Nasal cavity respiratory epithelium epithelial cell of viscerocranial mucosa (primary cell): Measurements from ENCODE around the gene PRSS27. TPM values are rescaled to one million over a fixed set of nuclear protein-coding genes. Genes with fewer than 3 reads are reported as not detected.

Experiments used
- total RNA-seq: library from RNA; depleted of rRNA; stranded (reverse); fragments of >200 nt; gene quantifications from 2 replicates; pipeline ENCODE4 v1.2.3, GENCODE V29; 2014

Gene PRSS27
- total RNA-seq, result 1.0 and 1.9 TPM in 2 replicates

GRCh38 chr16:2720064-2720457 is at the start of gene PRSS27:
Gene PRSS27, minus strand, starts transcription at chr16:2720224. Its CDS starts 64 bp downstream, at chr16:2720160.

DNA sequence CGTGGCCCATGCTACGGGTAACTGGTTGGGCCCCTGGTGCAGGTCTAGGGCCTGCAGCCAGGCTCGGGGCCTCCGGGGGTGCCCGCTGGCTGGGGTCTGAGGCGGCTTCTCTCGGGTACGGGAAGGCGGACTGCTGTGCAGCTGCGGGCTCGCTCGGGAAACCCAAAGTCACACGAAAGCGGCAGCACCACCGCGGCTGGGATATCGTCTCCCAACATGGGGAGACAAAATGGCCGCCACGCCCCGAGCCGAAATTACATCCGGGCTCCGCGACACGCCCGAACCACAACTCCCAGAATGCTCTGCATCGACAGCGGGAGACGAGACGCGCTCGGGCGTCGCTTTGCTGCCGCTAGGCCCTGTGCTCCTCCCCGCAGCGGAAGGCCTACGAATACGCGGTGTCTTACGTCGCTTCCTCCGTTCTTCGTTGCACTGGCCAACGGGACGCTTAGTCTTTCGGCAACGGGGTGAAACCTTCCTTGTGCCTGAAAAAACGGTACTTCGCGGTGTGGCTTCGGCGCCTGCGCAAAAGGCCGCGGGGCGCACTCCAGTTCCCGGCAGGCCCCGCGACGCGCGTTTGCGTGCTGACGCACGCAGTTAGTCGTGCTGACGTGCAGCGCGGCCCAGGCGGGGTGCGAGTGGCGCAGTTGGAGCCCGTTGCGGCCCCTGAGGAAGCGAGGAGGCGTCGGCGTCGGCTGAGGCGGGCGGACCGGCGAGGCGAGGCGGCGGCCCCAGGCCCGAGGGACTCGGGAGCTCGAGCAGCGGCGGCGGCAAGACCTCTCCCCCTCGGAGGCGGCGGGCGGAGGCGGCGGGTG is 32.2 kb upstream of the PRSS27 start, which contains the start of gene SRRM2:
SRRM2 (plus strand) TSS at position 604 of the 815 bp plus-strand sequence. CDS start 3,727 bp downstream, outside the sequence.

DNA sequence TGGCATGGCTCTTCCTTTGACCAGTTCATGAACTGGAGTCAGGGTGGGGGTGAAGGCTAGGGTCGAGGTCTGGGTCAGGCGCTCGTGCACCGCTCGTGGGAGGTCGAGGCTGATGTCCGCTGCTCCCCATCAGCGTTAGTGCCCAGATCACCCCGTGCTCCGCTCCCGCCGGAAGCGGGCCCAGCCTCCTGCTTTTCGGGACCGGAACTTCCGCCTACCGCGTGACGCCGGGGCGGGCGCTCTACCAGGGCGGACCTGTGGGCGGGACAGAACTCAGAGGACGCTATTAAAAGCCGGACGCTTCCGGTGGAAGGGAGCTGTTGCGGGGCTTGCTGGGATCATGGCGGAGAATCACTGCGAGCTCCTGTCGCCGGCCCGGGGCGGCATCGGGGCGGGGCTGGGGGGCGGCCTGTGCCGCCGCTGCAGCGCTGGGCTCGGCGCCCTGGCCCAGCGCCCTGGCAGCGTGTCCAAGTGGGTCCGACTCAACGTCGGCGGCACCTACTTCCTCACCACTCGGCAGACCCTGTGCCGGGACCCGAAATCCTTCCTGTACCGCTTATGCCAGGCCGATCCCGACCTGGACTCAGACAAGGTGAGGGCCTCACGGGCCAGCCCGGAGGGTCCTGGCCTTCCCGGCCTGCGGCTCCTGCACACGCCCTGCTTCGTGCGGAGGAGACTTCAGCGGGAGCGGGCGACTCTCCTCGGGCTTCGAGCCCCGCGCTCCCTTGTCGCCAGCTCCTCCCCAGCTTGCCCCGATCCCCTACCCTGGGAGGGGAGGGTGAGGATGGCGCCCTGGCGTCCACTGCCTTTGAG is 37.6 kb downstream of the PRSS27 start, which contains the start of gene KCTD5:
KCTD5 (plus strand) TSS at position 315 of the 813 bp plus-strand sequence; CDS start at position 341, 26 bp downstream.

Other genes with a start within 250 kb of the PRSS27 start
- 0.21 TPM in 1 of 2 replicates, not detected in the other for gene NTN3, start 248.9 kb downstream of the PRSS27 start, total RNA-seq
- 5.1 and 13.5 TPM in 2 replicates for gene TBC1D24, start 245.1 kb downstream of the PRSS27 start, total RNA-seq
- gene ATP6V0C, start 206.3 kb downstream of the PRSS27 start, total RNA-seq, result 14.0 and 28.9 TPM in 2 replicates
- 20.8 and 27.9 TPM in 2 replicates for gene AMDHD2, start 199.9 kb downstream of the PRSS27 start, total RNA-seq
- gene CEMP1, start 188.8 kb downstream of the PRSS27 start, total RNA-seq, result 0.07 and 0.34 TPM in 2 replicates
- gene PDPK1, start 182.2 kb downstream of the PRSS27 start, total RNA-seq, result 16.7 and 36.2 TPM in 2 replicates
- gene KCTD5, start 37.7 kb downstream of the PRSS27 start, total RNA-seq, result 37.3 and 37.5 TPM in 2 replicates
- gene SRRM2, start 32.4 kb upstream of the PRSS27 start, total RNA-seq, result 39.0 and 118 TPM in 2 replicates
- gene ELOB, start 57.1 kb upstream of the PRSS27 start, total RNA-seq, result 180 and 232 TPM in 2 replicates
- gene PRSS33, start 67.3 kb upstream of the PRSS27 start, total RNA-seq, result not detected in 2 replicates
- not detected in 2 replicates for gene PRSS41, start 78.2 kb upstream of the PRSS27 start, total RNA-seq
- gene PRSS21, start 97.0 kb upstream of the PRSS27 start, total RNA-seq, result 3.8 and 4.6 TPM in 2 replicates
- 0.68 and 4.1 TPM in 2 replicates for gene ZG16B, start 110.1 kb upstream of the PRSS27 start, total RNA-seq
- gene PRSS22, start 137.9 kb upstream of the PRSS27 start, total RNA-seq, result 7.5 and 54.4 TPM in 2 replicates
- gene FLYWCH2, start 163.0 kb upstream of the PRSS27 start, total RNA-seq, result 52.8 and 69.7 TPM in 2 replicates
- gene FLYWCH1, start 191.7 kb upstream of the PRSS27 start, total RNA-seq, result 84.4 and 111 TPM in 2 replicates
- gene KREMEN2, start 244.1 kb upstream of the PRSS27 start, total RNA-seq, result 3.8 and 10.2 TPM in 2 replicates
- gene PAQR4, start 249.1 kb upstream of the PRSS27 start, total RNA-seq, result 6.5 and 8.8 TPM in 2 replicates